A673 (cell line): ENCODE data around the gene NUTM1. TPM values are rescaled to one million over a fixed set of nuclear protein-coding genes. Genes with fewer than 3 reads are reported as not detected.
"Not testable (repeated sequence)": the region's sequence is repeated elsewhere in the genome, so short reads cannot be mapped to it uniquely, and the experiment has no call there.

ENCODE experiments used
- BruUV-seq: library from RNA; stranded (reverse); fragments of 400-500 nt; replicated peaks from 2 replicates; lab custom pipeline; 2021; lab: Mats Ljungman, UMichigan
- CTCF ChIA-PET: fragments of 300-600 bp; sonication (Branson Sonifier 250); formaldehyde crosslinking; loops from one replicate; lab custom pipeline; 2022; ENCODE audit warnings: antibody characterized with exemption; lab: Charles Lee
- POLR2A ChIA-PET: fragments of 300-600 bp; sonication (Branson Sonifier 250); formaldehyde crosslinking; loops from one replicate; lab custom pipeline; 2022; ENCODE audit warnings: antibody characterized with exemption; ENCODE audit not compliant: low non-redundant PET; lab: Charles Lee
- DNase-seq: peaks from one replicate; pipeline ENCODE4 v3.0.0-alpha.2; 2015; ENCODE audit warnings: low spot score
- H3K27ac ChIP-seq: fragments of 200-600 bp; sonication (generic); 2 replicates; pipeline ENCODE4 v1.5.1; 2016; ENCODE audit warnings: mixed run types, low read depth, mild to moderate bottlenecking, mixed read lengths, antibody characterized with exemption, low read length; ENCODE audit not compliant: poor library complexity, severe bottlenecking
- H3K27me3 ChIP-seq: fragments of 200-600 bp; sonication (generic); replicated peaks from 2 replicates; pipeline ENCODE4 v1.6.1; 2017; ENCODE audit warnings: mixed run types, low read depth, mild to moderate bottlenecking, mixed read lengths, antibody characterized with exemption, low read length; ENCODE audit not compliant: insufficient read depth, poor library complexity
- H3K36me3 ChIP-seq: fragments of 200-600 bp; sonication (generic); 2 replicates; pipeline ENCODE4 v1.6.1; 2016; ENCODE audit warnings: mixed run types, mild to moderate bottlenecking, mixed read lengths, antibody characterized with exemption, low read length; ENCODE audit not compliant: insufficient read depth, poor library complexity, severe bottlenecking
- H3K4me1 ChIP-seq: fragments of 200-600 bp; sonication (generic); 2 replicates; pipeline ENCODE4 v1.6.1; 2017; ENCODE audit warnings: mixed run types, mild to moderate bottlenecking, mixed read lengths, antibody characterized with exemption, low read length; ENCODE audit not compliant: insufficient read depth, poor library complexity, severe bottlenecking
- H3K4me3 ChIP-seq: fragments of 200-600 bp; sonication (generic); 2 replicates; pipeline ENCODE4 v1.5.1; 2016; ENCODE audit warnings: low read depth, mixed run types, mild to moderate bottlenecking, mixed read lengths, low read length; ENCODE audit not compliant: poor library complexity, severe bottlenecking
- H3K9me3 ChIP-seq: fragments of 200-600 bp; sonication (generic); 2 replicates; pipeline ENCODE4 v1.6.1; 2016; ENCODE audit warnings: mixed run types, low read depth, mild to moderate bottlenecking, mixed read lengths, antibody characterized with exemption, low read length; ENCODE audit not compliant: poor library complexity, severe bottlenecking
- intact Hi-C: fragments of 100-400 bp; cut with micrococcal nuclease; formaldehyde crosslinking; loops from one replicate; pipeline ENCODE4 v1.10.0; 2022; ENCODE audit not compliant: unreplicated experiment
- microRNA-seq: library from miRNA; unstranded; fragments of <30 nt; microRNA quantifications from one replicate; pipeline ENCODE4 v1.2.0, GENCODE V29; 2021
- total RNA-seq: library from RNA; stranded (reverse); gene quantifications from 2 replicates; pipeline ENCODE4 v1.2.3, GENCODE V29; 2021

Gene NUTM1
- total RNA-seq, 1 experiment from 2014 or later: not detected

GRCh38 chr15:34392981-34393380, 49.9 kb downstream of the NUTM1 start:
- POLR2A ChIA-PET, H3K4me1 ChIP-seq, H3K9me3 ChIP-seq, H3K36me3 ChIP-seq, BruUV-seq, CTCF ChIA-PET, DNase-seq, H3K27ac ChIP-seq, H3K4me3 ChIP-seq, intact Hi-C loops, H3K27me3 ChIP-seq: not testable (repeated sequence)

DNA sequence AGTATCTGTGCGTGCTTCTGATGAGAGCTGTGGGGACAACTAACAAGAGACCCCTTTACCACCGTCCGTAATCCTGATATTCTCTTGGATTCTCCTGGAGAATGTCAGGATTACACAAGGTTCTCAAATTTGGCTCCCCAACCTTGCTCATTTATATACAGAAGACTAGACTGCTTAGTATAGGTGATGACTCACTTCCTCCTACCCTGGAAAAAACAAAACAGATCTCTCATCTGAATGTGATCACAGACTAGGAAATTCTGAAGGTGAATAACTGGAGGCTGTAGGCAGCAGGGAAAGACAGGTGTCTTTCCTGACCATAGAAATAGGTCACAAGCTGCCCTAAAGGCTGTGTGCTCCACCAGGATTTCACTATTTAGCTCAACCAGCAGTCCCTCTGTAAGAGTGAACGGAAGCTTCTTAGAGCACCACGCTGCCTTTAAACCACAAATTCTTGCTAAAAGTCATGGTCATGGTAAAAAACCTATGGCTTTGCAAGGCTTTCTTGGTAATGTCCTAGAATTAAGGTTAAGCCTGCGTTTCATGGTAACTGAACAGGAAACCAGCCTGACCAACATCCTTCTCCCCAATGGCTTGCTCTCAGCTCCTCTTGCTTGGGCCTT, 54.6 kb downstream of the NUTM1 start:
- H3K4me1 ChIP-seq, BruUV-seq, H3K27me3 ChIP-seq, H3K9me3 ChIP-seq, DNase-seq, intact Hi-C loops, H3K27ac ChIP-seq, POLR2A ChIA-PET, H3K4me3 ChIP-seq, H3K36me3 ChIP-seq, CTCF ChIA-PET: not testable (repeated sequence)

GRCh38 chr15:34403160-34403598, 60.1 kb downstream of the NUTM1 start:
- DNase-seq, POLR2A ChIA-PET, H3K27me3 ChIP-seq, H3K36me3 ChIP-seq, BruUV-seq, H3K4me3 ChIP-seq, intact Hi-C loops, CTCF ChIA-PET, H3K9me3 ChIP-seq, H3K27ac ChIP-seq, H3K4me1 ChIP-seq: not testable (repeated sequence)

- H3K27ac ChIP-seq, H3K4me3 ChIP-seq, H3K27me3 ChIP-seq, BruUV-seq, intact Hi-C loops, H3K9me3 ChIP-seq, POLR2A ChIA-PET, CTCF ChIA-PET, H3K4me1 ChIP-seq, H3K36me3 ChIP-seq, DNase-seq: not testable (repeated sequence)
Observed at GRCh38 chr15:34403899-34404298, 60.8 kb downstream of the NUTM1 start.

Small RNA genes lying within 50 kb of the gene (microRNA-seq; reads per million reads assigned to microRNA genes)
- not detected for gene MIR1233-1

Other genes with a start within 250 kb of the NUTM1 start
- gene EMC7, start 241.5 kb upstream of the NUTM1 start, total RNA-seq: 68.7 and 81.2 TPM in 2 replicates
- 2.6 and 2.7 TPM in 2 replicates for gene PGBD4, start 241.2 kb upstream of the NUTM1 start, total RNA-seq
- 53.2 and 55.1 TPM in 2 replicates for gene KATNBL1, start 133.2 kb upstream of the NUTM1 start, total RNA-seq
- gene EMC4, start 118.3 kb upstream of the NUTM1 start, total RNA-seq: 125 and 141 TPM in 2 replicates
- gene SLC12A6, start 5.5 kb upstream of the NUTM1 start, total RNA-seq: 17.2 and 17.4 TPM in 2 replicates
- 200 and 208 TPM in 2 replicates for gene NOP10, start 179 bp upstream of the NUTM1 start, total RNA-seq
- 37.8 and 53.1 TPM in 2 replicates for gene LPCAT4, start 23.9 kb downstream of the NUTM1 start, total RNA-seq
- gene GOLGA8A, start 94.5 kb downstream of the NUTM1 start, total RNA-seq: 55.0 and 65.6 TPM in 2 replicates
- 36.0 and 47.5 TPM in 2 replicates for gene GOLGA8B, start 240.3 kb downstream of the NUTM1 start, total RNA-seq